Measurements from ENCODE around the gene ABT1.

Gene ABT1

DNA sequence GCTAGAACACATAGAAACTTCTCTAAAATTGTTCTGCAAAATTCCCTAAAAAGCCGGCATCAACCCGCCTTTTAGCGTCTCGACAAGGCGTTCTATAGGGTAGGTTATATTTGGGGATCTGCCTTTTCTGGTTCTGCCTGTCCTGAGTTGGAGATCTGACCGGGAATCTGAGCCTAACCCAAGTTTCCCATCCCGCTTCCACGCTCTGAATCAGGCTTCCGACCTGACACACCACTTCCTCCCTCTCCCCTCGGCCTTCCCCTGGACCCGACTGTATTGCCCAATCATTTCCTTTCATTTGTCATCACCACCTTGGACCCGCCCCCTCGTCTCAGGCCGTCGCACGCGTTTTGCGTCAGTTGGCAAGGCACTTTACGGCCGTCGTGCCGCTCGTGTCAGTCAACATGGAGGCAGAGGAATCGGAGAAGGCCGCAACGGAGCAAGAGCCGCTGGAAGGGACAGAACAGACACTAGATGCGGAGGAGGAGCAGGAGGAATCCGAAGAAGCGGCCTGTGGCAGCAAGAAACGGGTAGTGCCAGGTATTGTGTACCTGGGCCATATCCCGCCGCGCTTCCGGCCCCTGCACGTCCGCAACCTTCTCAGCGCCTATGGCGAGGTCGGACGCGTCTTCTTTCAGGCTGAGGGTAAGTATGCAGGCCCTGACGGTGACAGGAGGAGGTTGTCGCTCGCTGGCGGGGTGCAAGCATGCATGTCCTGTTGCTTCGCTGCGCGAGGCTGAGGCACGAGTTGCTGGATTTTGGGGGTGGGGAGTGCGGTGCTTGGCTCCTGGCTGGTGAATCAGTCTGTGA, at the start of gene ABT1:
TSS of gene ABT1 (plus strand) at position 375 of the 810 bp plus-strand sequence. CDS start at position 405, 30 bp downstream.
- TF ChIP-seq GATA2 (IDR thresholded peaks at IDR 0.05; ENCODE audit: low read depth, low read length): no peak
- TF ChIP-seq GATA3 (IDR thresholded peaks at IDR 0.05; ENCODE audit: low read depth, low read length): no peak

DNA sequence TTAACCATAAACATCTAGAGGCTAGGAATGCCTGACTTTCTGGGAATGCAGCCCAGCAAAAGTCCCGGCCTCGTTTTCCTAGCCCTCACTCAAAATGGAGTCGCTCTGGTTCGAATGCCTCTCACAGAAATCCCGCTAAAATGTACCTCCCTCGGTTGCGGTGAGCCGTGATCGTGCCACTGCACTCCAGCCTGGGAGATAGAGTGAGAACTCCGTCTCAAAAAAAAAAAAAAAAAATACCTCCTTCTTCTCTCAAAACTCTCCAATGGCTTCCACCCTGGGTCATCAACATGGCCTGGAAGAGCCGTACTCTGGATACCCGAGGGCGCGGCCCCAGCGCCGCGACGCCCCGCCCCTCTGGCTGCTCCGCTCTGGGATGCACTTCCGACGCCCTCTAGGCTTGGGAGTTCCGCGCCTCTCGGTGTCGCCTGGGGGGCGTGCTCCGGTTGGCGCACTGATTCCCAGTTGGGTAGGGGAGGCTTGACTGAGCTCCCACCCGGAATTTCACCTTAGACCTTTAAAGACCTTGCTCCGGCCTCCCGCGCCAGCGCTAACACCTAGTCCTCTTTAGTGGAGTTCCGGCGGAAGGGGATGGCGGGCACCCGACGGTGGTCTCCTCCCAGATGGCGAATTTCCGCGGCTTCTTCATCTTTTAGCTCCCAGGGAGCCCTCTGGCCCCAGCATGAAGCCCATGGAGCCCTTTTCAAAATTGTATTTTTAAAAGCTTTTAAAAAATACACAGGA, 46.3 kb upstream of the ABT1 start:
- no peak for TF ChIP-seq GATA2 (IDR thresholded peaks at IDR 0.05; ENCODE audit: low read depth, low read length)

DNA sequence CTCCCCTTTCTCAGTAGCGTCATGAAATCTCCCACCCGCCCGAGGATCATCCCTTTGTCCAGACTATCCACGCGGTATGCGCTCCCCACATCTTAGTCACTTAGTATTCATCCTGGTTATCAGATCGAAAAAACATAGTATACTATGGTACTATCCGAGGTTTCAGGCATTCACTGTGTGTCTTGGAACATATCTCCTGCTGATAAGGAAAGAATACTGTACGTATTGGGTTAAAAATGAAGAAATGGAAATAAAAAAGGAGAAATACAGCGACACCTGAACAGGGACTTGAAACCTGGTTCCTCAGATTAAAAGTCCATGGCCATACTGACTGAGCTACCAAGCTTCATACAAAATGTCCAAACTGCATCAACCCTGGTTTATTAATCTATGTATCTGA, 44.5 kb upstream of the ABT1 start:
- no peak for TF ChIP-seq GATA2 (IDR thresholded peaks at IDR 0.05; ENCODE audit: low read depth, low read length)

DNA sequence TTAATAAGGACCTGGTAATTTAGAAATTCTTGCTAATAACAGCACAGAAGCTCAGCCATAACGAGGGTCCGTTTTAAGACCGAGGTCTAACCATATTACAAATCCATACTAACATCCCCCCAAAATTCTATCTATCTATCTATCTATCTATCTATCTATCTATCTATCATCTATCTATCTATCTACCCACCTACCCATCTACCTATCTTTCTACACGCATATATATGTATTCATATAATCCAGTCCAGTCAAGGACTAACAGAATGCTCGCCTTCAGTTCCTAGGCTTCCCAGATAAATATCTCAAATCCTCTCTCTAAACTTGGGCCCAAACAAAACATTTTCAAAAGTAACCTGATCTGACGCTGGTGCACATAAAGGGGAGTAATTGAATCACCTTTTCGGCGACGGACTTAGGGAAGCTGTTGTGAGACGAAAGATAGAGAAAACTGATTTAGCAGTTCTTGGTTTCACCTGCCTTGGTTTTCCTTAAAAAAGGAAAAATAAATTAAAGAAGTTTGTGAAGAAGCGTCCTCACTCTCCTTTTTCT, 44.0 kb upstream of the ABT1 start:
- no peak for TF ChIP-seq GATA3 (IDR thresholded peaks at IDR 0.05; ENCODE audit: low read depth, low read length)
- no peak for TF ChIP-seq GATA2 (IDR thresholded peaks at IDR 0.05; ENCODE audit: low read depth, low read length)

DNA sequence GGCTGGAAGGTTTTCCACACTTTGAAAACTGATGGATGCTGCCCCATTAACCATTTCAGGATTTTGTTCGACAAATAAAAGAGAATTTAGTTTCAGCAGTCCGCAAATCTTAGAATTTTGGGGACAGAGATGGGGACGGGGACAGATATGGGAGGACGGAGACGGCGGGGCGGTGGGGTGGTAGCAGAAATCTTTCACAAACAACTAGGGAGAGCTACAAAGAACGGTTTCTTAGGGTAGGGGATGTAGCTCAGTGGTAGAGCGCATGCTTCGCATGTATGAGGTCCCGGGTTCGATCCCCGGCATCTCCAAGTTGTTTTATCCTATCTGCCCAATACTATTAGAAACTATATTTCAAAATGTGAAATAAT, 43.5 kb upstream of the ABT1 start:
- no peak for TF ChIP-seq GATA2 (IDR thresholded peaks at IDR 0.05; ENCODE audit: low read depth, low read length)
- no peak for TF ChIP-seq GATA3 (IDR thresholded peaks at IDR 0.05; ENCODE audit: low read depth, low read length)

DNA sequence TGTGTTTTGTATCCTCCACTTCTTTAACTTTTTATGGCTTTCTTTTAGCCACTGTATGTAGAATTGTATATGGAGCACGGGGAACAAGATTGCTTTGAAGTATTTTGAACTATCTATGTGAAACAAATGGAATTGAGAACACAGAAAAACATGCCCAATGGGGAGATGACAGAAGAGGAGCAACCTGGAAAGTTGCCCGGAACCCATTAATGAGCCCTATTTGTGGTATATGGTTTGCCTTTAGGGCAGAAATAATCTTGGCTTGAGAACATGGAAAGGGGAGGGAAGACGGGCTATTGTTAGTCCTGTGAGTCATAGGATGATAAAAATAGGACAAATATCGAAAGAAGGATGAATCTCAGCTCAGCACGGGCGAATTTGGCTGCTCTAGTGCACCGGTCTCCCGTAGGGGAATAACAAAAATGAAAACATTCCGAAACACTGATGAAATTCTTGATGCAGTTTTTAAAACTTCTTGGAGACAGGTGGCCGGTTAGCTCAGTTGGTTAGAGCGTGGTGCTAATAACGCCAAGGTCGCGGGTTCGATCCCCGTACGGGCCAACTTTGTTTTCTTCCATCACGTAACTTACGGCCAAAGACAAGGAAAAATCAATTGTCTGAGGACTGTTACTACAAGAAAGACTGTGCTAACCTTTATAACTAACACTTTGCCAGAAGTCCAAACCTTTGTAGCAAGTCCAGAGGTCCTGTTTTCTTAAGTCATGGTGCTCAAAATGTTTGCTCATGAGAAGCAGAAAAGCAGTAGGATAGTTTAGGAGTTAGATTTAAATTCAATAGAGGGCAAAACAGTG, 42.9 kb upstream of the ABT1 start:
- TF ChIP-seq GATA2 (IDR thresholded peaks at IDR 0.05; ENCODE audit: low read depth, low read length): no peak

DNA sequence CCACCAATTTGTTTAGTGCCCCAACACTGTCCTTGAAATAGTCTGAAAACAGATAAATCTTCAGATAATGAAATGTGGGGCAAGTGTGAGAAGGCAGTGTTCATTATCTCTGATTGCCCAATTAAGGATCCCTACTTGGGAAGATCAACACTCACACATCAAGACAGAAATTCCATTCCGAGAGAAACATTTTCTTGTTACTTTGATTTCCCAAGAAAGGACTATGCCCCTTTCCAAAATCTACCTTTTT, 42.4 kb upstream of the ABT1 start:
- TF ChIP-seq GATA3 (IDR thresholded peaks at IDR 0.05; ENCODE audit: low read depth, low read length) (no peak), GATA2 (IDR thresholded peaks at IDR 0.05; ENCODE audit: low read depth, low read length) (no peak)

DNA sequence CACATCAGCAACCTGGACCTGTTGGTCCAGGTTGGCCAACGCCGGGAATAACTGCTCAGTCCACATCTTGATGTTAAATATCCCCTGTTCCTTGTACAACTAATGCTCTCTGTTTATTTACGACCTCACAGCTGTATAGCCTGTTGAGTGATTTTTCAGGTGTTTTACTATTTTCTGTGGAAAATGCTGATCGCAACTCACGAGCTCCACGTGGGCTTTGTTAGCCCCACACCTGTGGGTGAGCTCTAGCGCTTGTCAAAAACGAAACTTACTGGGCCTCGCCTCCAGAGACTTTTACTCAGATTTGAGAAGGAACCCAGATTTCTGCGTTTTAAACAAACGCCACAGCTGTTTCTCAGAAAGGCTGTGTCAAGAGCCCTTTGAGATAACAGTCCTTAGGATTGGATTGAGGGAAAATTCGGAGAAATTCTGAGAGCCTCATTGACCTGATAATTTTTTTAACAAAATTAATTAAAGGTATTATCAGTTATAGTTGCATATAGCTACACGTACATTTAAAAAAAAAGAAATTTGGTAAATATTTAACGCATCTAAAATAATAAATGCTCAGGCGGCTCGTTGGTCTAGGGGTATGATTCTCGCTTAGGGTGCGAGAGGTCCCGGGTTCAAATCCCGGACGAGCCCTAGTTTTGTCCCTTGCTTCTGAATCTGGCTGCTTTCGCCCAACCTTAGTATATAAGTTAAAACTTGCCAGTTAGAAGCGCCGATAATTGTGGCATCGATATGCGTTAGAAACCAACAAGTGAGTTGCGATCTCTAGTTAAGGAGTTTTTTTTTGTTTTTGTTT, 41.9 kb upstream of the ABT1 start:
- TF ChIP-seq GATA2 (IDR thresholded peaks at IDR 0.05; ENCODE audit: low read depth, low read length) (no peak), GATA3 (IDR thresholded peaks at IDR 0.05; ENCODE audit: low read depth, low read length) (no peak)

DNA sequence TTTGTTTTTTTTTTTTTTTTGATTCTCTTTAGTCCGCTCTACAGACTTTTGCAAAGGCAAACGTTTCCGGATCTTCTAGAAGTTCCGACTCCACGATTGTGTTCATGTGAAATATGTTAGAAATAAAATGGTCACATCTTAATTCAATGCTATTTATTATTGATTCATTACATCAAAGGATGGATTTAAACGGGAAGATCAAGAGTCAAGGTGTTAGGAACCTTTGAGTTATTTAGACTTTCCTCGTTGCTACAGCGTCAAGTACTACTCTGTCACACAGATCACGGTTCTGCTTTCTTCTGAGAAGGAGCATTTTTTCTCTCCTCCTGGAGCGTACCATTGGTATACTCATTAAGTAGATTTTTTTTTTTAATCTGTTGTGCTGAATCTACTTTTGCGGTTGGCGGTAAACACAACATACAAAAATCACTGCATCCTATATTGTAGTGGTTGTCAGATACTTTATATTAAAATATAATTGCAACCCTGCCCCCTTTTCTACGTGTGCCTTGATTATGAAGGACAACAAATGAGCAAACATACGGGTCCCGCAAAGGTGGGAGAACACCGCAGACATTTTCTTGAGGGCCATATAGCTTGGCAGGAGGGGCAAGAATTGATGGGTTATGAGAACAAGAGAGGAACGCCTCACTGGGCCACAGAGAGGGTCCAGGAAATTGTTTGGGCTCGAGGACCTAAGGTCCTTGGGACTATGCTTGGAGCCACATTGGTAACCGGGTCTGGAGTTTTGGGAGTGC, 41.1 kb upstream of the ABT1 start:
- TF ChIP-seq GATA2 (IDR thresholded peaks at IDR 0.05; ENCODE audit: low read depth, low read length) (no peak), GATA3 (IDR thresholded peaks at IDR 0.05; ENCODE audit: low read depth, low read length) (no peak)

DNA sequence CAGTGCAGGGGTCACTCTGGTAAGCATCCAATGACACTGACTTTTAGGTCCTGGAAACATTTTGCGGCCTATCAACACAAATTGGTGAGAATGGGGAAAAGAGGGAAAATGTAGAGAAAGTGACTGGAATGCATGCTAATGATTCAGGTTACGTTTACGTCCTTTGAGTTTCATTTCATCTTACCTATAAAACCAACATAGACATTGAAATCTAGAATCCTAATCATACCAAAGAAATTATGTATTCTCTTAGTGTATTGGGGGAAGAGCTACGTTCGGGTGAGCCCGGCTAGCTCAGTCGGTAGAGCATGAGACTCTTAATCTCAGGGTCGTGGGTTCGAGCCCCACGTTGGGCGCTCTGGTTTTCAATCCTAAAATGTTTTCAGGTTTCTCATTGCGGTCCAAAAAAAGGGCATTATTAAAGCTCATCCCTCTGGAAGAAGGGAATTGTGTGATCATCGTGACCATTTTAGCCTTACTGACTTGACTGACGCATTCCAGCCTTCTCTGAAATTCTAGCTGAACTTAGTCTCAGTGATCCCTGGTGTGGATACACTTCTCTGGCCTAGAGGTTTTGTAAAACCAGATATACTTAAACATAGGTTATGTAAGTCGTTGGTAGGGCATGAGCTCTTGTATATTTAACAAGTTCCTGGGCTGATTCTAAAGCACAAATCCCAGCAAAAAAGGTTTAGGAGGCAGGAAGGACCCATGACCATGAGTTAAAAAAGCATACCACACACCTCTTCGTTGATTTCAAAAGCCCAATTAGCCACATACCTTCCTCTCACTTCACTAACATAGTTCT, 40.3 kb upstream of the ABT1 start:
- TF ChIP-seq GATA2 (IDR thresholded peaks at IDR 0.05; ENCODE audit: low read depth, low read length) (no peak), GATA3 (IDR thresholded peaks at IDR 0.05; ENCODE audit: low read depth, low read length) (no peak)

DNA sequence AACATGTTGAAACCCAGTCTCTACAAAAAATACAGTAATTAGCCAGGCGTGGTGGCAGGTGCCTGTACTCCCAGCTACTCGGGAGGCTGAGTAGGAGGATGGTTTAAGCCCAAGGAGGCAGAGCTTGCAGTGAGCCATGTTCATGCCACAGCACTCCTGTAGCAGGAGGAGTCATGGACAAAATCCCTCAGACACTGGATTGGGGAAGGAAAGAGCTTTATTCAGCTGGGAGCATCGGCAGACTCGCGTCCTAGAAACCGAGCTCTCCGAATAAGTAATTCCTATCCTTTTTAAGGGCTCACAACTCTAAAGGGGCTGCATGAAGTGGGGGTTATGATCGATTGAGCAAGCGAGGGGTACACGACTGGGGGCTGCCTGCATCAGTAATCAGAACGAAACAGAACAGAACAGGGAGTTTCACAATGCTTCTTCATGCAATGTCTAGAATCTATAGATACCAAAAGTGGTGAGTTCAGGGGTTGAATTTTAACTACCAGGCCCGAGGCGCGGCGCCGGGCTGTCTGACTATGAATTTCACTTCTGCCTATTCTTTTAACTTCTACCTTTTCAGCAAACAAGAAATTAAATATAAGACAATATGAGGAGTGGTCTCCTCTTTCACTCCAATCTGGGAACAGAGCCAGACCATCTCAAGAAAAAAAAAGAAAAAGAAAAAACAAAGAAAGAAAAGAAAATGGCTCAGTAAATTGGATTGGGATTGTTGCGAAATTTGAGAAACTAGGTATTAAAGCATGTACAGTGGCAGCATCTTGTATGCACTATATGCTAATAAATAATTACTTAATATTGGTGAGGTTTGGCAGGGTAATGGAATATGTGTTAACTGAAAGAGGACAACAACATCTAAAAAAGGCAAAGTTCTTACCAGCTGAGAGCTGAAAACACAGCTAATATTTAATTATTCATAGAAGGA, 35.0 kb upstream of the ABT1 start:
- TF ChIP-seq GATA2 (IDR thresholded peaks at IDR 0.05; ENCODE audit: low read depth, low read length): no peak
- no peak for TF ChIP-seq GATA3 (IDR thresholded peaks at IDR 0.05; ENCODE audit: low read depth, low read length)
